Loucy (cell line): Measurements from ENCODE around the gene EBF3.

Experiments
- EZH2phosphoT487 ChIP-seq: fragments of 200-600 bp; IDR thresholded peaks from 2 replicates; pipeline ENCODE4 v1.6.1; 2018; ENCODE audit warnings: antibody characterized with exemption, mild to moderate bottlenecking, moderate library complexity, borderline replicate concordance
- TF ChIP-seq, protein P1 (sequence below): fragments of 200-600 bp; sonication (generic); conservative IDR thresholded peaks from 2 replicates; pipeline ENCODE4 v1.5.1; 2014; ENCODE audit warnings: mild to moderate bottlenecking, antibody characterized with exemption, low read length

DNA sequence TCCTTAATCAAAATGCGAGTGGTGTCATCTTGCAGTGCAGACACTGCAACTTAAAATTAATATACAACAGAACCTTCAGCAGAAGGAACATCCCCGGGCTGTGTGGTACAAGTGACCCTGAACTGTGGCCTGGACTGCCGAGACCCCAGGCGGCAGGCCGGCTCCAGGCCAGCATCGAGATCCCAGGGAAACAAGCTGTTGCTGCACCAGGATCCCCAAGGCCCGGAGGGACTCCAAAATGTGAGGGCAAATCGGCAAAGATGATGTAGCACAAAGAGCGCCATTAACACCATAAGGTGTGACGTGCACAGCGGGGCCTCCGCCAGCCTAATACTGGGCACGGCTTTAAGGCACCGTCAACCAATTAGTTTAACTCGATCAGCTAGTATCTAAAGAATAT is 73.9 kb downstream of the EBF3 start:
- TF ChIP-seq, protein P1, sequence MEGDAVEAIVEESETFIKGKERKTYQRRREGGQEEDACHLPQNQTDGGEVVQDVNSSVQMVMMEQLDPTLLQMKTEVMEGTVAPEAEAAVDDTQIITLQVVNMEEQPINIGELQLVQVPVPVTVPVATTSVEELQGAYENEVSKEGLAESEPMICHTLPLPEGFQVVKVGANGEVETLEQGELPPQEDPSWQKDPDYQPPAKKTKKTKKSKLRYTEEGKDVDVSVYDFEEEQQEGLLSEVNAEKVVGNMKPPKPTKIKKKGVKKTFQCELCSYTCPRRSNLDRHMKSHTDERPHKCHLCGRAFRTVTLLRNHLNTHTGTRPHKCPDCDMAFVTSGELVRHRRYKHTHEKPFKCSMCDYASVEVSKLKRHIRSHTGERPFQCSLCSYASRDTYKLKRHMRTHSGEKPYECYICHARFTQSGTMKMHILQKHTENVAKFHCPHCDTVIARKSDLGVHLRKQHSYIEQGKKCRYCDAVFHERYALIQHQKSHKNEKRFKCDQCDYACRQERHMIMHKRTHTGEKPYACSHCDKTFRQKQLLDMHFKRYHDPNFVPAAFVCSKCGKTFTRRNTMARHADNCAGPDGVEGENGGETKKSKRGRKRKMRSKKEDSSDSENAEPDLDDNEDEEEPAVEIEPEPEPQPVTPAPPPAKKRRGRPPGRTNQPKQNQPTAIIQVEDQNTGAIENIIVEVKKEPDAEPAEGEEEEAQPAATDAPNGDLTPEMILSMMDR = no peak
- TF ChIP-seq EZH2phosphoT487 = no peak
